Measurements from ENCODE around the gene MOK.

MOK gene

DNA sequence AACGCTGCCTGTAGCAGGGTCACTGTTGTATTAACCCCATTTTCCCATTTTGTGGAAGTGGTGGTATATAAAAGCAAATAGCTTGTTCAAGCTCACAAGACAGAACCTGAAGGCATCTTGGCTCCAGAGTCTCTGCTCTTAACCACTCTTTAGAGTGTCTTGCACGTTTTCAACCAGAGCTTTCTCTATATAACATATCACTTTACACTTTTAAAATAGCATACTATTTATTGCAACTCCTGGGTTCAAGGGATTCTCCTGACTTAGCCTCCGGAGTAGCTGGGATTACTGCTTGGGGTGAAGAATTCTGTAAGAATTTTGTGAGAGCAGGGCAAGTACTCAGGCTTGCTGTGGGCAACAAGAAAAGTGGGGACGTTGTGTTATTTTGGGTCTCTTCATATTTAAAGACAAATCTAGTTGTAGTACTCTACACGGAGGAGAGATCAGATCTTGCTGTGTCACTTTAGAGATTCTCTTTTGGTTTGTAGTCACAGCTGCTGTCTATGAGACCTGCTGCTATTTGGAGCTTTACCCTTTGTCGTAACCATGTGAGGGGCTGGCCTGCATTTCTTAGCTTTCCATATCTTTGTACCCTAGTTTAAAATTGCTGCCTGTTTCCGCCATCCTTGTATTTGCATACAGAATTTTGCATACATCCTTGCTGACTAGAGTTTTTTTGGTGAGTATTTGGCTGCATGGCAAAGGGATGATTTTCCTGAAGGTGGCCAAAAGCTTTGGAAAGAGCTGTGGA is 124.5 kb downstream of the MOK start:
- Histone ChIP-seq H3K9ac (ENCODE audit: low read length) (no peak overlapping the region), H3K36me3 (ENCODE audit: control insufficient read depth, low read depth, low read length) (no peaks in the 10 kb centered on the region), H3K4me3 (ENCODE audit: low read length) (no peak overlapping the region), H3K27ac (ENCODE audit: low read length) (no peak overlapping the region), H3K4me1 (ENCODE audit: control insufficient read depth, low read depth, low read length) (no peaks in the 10 kb centered on the region), H3K9me3 (ENCODE audit: control insufficient read depth, low read depth, low read length) (no peaks in the 10 kb centered on the region), H3K27me3 (ENCODE audit: control insufficient read depth, insufficient read depth, low read length) (no peaks in the 10 kb centered on the region)
